ENCODE measurements around the gene NTSR1. TPM values are rescaled to one million over a fixed set of nuclear protein-coding genes. Genes with fewer than 3 reads are reported as not detected.

NTSR1 gene
- total RNA-seq, 1 donor from 2014 or later, result not detected

DNA sequence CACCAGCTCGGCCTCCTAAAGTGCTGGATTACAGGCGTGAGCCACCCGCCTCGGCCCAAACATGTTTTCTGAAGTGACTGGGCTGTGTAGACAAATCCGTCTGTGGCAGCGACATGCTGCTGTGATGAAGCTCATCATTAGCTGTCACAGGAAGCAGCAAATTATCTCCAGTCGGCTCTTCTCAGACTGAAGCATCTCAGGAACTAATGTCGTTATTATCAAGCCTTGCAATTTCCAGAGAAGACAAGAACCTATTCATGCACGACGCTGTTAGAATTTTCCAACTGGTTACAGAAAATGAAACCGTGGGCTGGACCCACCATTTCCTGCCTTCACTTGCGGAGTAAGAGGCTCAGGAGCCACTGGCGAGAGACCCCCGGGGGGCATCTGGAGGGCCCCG lies 17.1 kb upstream of the NTSR1 start:
- Mint-ChIP-seq H3K36me3 (ENCODE audit: low read depth) (no peaks in the 10 kb centered on the region), H3K9me3 (no peaks in the 10 kb centered on the region), H3K4me3 (no peak overlapping the region), H3K27me3 (ENCODE audit: low read depth) (no peaks in the 10 kb centered on the region), H3K4me1 (peaks cover 27% of the 10 kb centered on the region), H3K27ac (ENCODE audit: unreplicated experiment) (no peak overlapping the region)
- TF ChIP-seq, protein P1, sequence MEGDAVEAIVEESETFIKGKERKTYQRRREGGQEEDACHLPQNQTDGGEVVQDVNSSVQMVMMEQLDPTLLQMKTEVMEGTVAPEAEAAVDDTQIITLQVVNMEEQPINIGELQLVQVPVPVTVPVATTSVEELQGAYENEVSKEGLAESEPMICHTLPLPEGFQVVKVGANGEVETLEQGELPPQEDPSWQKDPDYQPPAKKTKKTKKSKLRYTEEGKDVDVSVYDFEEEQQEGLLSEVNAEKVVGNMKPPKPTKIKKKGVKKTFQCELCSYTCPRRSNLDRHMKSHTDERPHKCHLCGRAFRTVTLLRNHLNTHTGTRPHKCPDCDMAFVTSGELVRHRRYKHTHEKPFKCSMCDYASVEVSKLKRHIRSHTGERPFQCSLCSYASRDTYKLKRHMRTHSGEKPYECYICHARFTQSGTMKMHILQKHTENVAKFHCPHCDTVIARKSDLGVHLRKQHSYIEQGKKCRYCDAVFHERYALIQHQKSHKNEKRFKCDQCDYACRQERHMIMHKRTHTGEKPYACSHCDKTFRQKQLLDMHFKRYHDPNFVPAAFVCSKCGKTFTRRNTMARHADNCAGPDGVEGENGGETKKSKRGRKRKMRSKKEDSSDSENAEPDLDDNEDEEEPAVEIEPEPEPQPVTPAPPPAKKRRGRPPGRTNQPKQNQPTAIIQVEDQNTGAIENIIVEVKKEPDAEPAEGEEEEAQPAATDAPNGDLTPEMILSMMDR (conservative IDR thresholded peaks at IDR 0.05), result no peak
- no peak for DNase-seq (ENCODE audit: low read depth, low spot score)

DNA sequence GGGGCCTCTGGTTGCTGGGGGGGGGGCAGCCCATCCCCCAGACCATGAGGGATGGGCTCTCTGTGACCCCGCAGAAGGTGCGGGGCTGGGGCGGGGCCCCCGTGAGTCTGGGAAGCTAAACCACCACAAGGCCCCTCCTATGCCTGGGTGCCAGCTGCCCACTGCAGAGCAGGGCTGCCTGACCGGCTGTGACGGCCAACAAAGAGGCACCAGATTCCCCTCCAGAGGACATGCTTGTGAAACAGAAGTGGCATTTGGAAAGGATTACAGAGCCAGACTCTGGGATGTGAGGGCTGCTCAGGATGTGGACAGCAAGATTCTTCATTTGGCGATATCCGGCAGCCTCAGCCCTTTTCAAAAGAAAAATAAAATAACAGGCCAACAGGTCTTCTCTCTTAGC lies 16.5 kb upstream of the NTSR1 start:
- no peaks in the 10 kb centered on the region for H3K36me3 Mint-ChIP-seq (ENCODE audit: low read depth)
- H3K27me3 Mint-ChIP-seq (ENCODE audit: low read depth), result no peaks in the 10 kb centered on the region
- H3K27ac Mint-ChIP-seq (ENCODE audit: unreplicated experiment), result no peak overlapping the region
- TF ChIP-seq, protein P1 (conservative IDR thresholded peaks at IDR 0.05), result no peak
- no peak for DNase-seq (ENCODE audit: low read depth, low spot score)
- H3K9me3 Mint-ChIP-seq, result no peaks in the 10 kb centered on the region
- peaks cover 27% of the 10 kb centered on the region for H3K4me1 Mint-ChIP-seq
- H3K4me3 Mint-ChIP-seq, result no peak overlapping the region

DNA sequence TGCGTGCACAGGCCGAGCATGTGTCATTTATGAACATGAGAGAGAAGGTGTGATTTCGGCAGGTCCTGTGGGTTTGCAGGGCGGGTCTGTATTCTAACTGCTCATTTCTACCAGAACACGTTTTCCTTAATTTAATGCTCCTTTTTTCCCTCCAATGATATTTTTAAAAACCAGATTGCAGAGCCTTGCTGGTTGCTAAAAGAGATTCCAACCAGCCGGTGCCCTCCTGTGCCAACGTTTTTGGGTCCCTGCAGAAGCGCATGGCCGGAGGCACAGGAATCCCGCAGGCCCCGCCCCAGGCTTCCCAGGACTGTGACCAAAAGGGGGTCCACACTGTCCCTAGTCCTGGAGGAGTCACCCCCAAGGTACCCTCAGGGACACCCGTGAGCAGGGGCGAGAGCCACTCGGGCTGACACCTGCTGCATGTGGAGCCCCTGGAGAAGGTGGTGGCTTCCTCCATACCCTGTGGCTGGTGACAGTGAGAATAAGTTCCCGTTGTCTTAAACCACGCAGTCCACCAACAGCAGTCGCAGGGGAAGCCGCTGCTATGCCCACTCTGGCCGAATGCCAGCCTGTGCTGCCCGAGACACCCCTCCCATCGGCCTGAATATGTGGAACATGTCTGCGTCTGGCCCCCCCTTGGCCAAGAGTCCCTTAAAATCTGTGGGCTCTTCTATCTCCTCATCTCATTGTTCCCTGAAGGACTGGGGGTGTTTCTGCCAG lies 15.7 kb upstream of the NTSR1 start:
- peaks cover 32% of the 10 kb centered on the region for H3K4me1 Mint-ChIP-seq
- H3K27ac Mint-ChIP-seq (ENCODE audit: unreplicated experiment), result no peak overlapping the region

DNA sequence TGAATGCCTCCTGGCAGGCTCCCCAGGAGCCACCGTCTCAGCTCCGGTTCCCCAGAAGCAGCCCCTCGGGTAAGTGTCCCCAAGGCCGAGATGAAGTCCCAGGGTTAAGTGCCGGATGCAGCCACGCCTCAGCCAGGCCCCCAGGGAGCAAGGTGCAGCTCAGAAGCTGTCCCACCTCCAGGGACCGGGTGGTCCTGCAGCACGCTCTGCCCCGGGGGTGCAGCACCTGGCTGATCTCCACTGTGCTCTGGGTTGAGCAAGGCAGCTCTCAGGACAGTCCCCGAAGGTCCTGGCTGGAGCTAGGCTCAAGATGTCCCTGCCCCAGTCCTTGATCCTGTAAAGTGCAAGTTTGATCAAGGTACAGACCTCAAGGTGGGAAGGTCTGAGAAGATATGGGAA lies 15.1 kb upstream of the NTSR1 start:
- TF ChIP-seq, protein P1 (conservative IDR thresholded peaks at IDR 0.05), result no peak
- Mint-ChIP-seq H3K4me3 (no peak overlapping the region), H3K27ac (ENCODE audit: unreplicated experiment) (no peak overlapping the region), H3K4me1 (peaks cover 30% of the 10 kb centered on the region), H3K27me3 (ENCODE audit: low read depth) (no peaks in the 10 kb centered on the region), H3K36me3 (ENCODE audit: low read depth) (no peaks in the 10 kb centered on the region), H3K9me3 (no peaks in the 10 kb centered on the region)
- DNase-seq (ENCODE audit: low read depth, low spot score), result no peak

More for the DNA sequence above, 15.7 kb upstream of the NTSR1 start:
- Mint-ChIP-seq H3K27me3 (ENCODE audit: low read depth) (no peaks in the 10 kb centered on the region), H3K36me3 (ENCODE audit: low read depth) (no peaks in the 10 kb centered on the region), H3K9me3 (no peaks in the 10 kb centered on the region), H3K4me3 (no peak overlapping the region)
- DNase-seq (ENCODE audit: low read depth, low spot score), result no peak
- TF ChIP-seq, protein P1 (conservative IDR thresholded peaks at IDR 0.05), result no peak

DNA sequence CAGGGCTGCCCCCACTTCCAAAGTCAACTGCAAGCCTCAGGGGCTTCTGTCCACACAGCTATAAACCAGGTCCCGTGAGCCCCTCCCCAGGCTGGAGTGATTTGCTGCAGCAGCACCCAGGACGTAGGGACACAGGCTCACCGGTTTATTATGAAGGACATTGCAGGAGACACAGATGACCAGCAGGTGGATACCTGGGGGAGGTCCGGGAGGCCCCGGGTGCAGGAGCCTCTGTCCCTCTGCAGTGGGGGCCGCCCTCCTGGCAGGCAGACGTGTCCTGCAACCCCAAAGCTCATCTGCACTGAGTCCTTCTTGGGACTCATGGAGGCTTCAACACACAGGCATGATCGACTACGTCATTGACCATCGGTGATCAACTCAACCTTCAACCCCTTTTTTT lies 14.5 kb upstream of the NTSR1 start:
- Mint-ChIP-seq H3K27ac (ENCODE audit: unreplicated experiment) (no peak overlapping the region), H3K4me1 (peaks cover 26% of the 10 kb centered on the region), H3K36me3 (ENCODE audit: low read depth) (no peaks in the 10 kb centered on the region), H3K4me3 (no peak overlapping the region), H3K27me3 (ENCODE audit: low read depth) (no peaks in the 10 kb centered on the region), H3K9me3 (no peaks in the 10 kb centered on the region)
- no peak for DNase-seq (ENCODE audit: low read depth, low spot score)
- TF ChIP-seq, protein P1 (conservative IDR thresholded peaks at IDR 0.05), result no peak
